Measurements from ENCODE around the gene KSR2.

The KSR2 gene

GRCh38 chr12:117567644-117568216, 401.1 kb downstream of the KSR2 start:
- DNase-seq, result no peak

- no peak for DNase-seq
Measured at GRCh38 chr12:117564881-117565280, 403.9 kb downstream of the KSR2 start.

- DNase-seq, result no peak
Measured at GRCh38 chr12:117563706-117564105, 405.1 kb downstream of the KSR2 start.

- DNase-seq, result no peak
Measured at GRCh38 chr12:117563007-117563406, 405.8 kb downstream of the KSR2 start.

- no peak for DNase-seq
Measured at GRCh38 chr12:117561990-117562389, 406.8 kb downstream of the KSR2 start.

- no peak for DNase-seq
Measured at GRCh38 chr12:117559978-117560377, 408.8 kb downstream of the KSR2 start.

GRCh38 chr12:117555889-117556288, 412.9 kb downstream of the KSR2 start:
- no peak for DNase-seq

- DNase-seq, result no peak
Measured at GRCh38 chr12:117552971-117553370, 415.8 kb downstream of the KSR2 start.

- no peak for DNase-seq
Measured at GRCh38 chr12:117551665-117552064, 417.1 kb downstream of the KSR2 start.

GRCh38 chr12:117547209-117547608, 421.6 kb downstream of the KSR2 start:
- DNase-seq, result no peak

GRCh38 chr12:117545216-117545615, 423.6 kb downstream of the KSR2 start:
- DNase-seq, result no peak

- DNase-seq, result no peak
Measured at GRCh38 chr12:117540011-117540410, 428.8 kb downstream of the KSR2 start.

GRCh38 chr12:117538926-117539325, 429.9 kb downstream of the KSR2 start:
- no peak for DNase-seq

GRCh38 chr12:117538032-117538690, 430.6 kb downstream of the KSR2 start:
- DNase-seq, result no peak

GRCh38 chr12:117533687-117534086, 435.1 kb downstream of the KSR2 start:
- DNase-seq, result no peak

- no peak for DNase-seq
Measured at GRCh38 chr12:117530796-117531195, 438.0 kb downstream of the KSR2 start.

GRCh38 chr12:117528538-117528937, 440.3 kb downstream of the KSR2 start:
- no peak for DNase-seq

GRCh38 chr12:117527479-117527855, 441.3 kb downstream of the KSR2 start:
- DNase-seq, result no peak

GRCh38 chr12:117526757-117527478, 441.9 kb downstream of the KSR2 start:
- no peak for DNase-seq

GRCh38 chr12:117525766-117526165, 443.0 kb downstream of the KSR2 start:
- no peak for DNase-seq

GRCh38 chr12:117524806-117525205, 444.0 kb downstream of the KSR2 start:
- DNase-seq, result no peak

- DNase-seq, result no peak
Measured at GRCh38 chr12:117523971-117524370, 444.8 kb downstream of the KSR2 start.

- no peak for DNase-seq
Measured at GRCh38 chr12:117522559-117522958, 446.2 kb downstream of the KSR2 start.

GRCh38 chr12:117521867-117522266, 446.9 kb downstream of the KSR2 start:
- DNase-seq, result peak; percentile 72

Measured in NCI-H748 treated with DMSO at 0.1 percent for 48 hours (cell line).